ENCODE measurements around the gene ATP6V0A1. TPM values are rescaled to one million over a fixed set of nuclear protein-coding genes. Genes with fewer than 3 reads are reported as not detected.

ATP6V0A1 gene
- total and polyA plus RNA-seq, 4 donors: 31.5 to 94.6 (median 45.2) TPM

DNA sequence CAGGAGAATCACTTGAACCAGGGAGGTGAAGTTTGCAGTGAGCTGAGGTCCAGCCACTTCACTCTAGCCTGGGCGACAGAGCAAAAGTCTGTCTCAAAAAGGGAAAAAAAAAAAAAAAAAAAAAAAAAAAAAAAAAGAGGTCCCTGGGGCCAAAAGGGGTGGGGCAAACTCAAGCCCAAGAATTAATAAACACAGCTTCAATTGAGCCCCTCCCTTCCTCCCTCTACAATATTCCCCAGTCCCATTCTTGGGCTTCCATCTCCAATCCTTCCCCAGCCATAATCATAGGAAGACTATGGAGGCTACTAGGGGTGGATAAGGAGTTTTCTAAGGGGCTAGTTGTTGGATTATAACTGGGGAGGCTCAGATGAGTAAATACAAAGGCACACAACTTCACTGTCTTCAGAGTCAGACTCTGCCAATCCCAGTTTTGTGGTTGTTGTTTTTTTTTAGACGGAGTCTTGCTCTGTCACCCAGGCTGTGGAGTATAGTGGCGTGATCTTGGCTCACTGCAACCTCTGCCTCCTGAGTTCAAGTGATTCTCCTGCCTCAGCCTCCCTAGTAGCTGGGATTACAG, 45.1 kb upstream of the ATP6V0A1 start:
- Histone ChIP-seq H3K4me1 (ENCODE audit: control insufficient read depth in 4 of 4, insufficient read depth in 4 of 4, low read length in 3 of 4) (no peaks in the 10 kb centered on the region), H3K27ac (ENCODE audit: low read depth in 1 of 2, low read length in 2 of 2) (no peak overlapping the region), H3K27me3 (ENCODE audit: control insufficient read depth in 4 of 4, insufficient read depth in 4 of 4, low read length in 3 of 4) (no peaks in the 10 kb centered on the region), H3K9me3 (ENCODE audit: control insufficient read depth in 4 of 4, low read length in 3 of 4) (no peaks in the 10 kb centered on the region), H3K4me3 (ENCODE audit: low read depth in 1 of 3, low read length in 3 of 3) (no peak overlapping the region), H3K36me3 (ENCODE audit: control insufficient read depth in 4 of 4, insufficient read depth in 3 of 4, low read depth in 1 of 4, low read length in 3 of 4) (no peaks in the 10 kb centered on the region), H3K9ac (ENCODE audit: low read depth in 1 of 2, low read length in 2 of 2) (no peak overlapping the region)
- no peak for TF ChIP-seq RAD21 (IDR thresholded peaks at IDR 0.05)
- TF ChIP-seq, protein P1, sequence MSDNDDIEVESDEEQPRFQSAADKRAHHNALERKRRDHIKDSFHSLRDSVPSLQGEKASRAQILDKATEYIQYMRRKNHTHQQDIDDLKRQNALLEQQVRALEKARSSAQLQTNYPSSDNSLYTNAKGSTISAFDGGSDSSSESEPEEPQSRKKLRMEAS (IDR thresholded peaks at IDR 0.05): no peak
- no peak for TF ChIP-seq HNF4G (IDR thresholded peaks at IDR 0.05)
- TF ChIP-seq TAF1 (conservative IDR thresholded peaks at IDR 0.05): no peak
- TF ChIP-seq FOXA1 (IDR thresholded peaks at IDR 0.05): no peak
- TF ChIP-seq, protein P2, sequence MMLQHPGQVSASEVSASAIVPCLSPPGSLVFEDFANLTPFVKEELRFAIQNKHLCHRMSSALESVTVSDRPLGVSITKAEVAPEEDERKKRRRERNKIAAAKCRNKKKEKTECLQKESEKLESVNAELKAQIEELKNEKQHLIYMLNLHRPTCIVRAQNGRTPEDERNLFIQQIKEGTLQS (IDR thresholded peaks at IDR 0.05): no peak
- TF ChIP-seq, protein P3, sequence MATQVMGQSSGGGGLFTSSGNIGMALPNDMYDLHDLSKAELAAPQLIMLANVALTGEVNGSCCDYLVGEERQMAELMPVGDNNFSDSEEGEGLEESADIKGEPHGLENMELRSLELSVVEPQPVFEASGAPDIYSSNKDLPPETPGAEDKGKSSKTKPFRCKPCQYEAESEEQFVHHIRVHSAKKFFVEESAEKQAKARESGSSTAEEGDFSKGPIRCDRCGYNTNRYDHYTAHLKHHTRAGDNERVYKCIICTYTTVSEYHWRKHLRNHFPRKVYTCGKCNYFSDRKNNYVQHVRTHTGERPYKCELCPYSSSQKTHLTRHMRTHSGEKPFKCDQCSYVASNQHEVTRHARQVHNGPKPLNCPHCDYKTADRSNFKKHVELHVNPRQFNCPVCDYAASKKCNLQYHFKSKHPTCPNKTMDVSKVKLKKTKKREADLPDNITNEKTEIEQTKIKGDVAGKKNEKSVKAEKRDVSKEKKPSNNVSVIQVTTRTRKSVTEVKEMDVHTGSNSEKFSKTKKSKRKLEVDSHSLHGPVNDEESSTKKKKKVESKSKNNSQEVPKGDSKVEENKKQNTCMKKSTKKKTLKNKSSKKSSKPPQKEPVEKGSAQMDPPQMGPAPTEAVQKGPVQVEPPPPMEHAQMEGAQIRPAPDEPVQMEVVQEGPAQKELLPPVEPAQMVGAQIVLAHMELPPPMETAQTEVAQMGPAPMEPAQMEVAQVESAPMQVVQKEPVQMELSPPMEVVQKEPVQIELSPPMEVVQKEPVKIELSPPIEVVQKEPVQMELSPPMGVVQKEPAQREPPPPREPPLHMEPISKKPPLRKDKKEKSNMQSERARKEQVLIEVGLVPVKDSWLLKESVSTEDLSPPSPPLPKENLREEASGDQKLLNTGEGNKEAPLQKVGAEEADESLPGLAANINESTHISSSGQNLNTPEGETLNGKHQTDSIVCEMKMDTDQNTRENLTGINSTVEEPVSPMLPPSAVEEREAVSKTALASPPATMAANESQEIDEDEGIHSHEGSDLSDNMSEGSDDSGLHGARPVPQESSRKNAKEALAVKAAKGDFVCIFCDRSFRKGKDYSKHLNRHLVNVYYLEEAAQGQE (IDR thresholded peaks at IDR 0.05): no peak
- TF ChIP-seq FOXA2 (IDR thresholded peaks at IDR 0.05): no peak
- no peak for TF ChIP-seq SP1 (IDR thresholded peaks at IDR 0.05)
- no peak for TF ChIP-seq NR2F2 (IDR thresholded peaks at IDR 0.05)
- TF ChIP-seq YY1 (IDR thresholded peaks at IDR 0.05): no peak
- no peak for TF ChIP-seq GABPA (IDR thresholded peaks at IDR 0.05 in 1 of 2, conservative IDR thresholded peaks at IDR 0.05 in 1 of 2)
- TF ChIP-seq, protein P4, sequence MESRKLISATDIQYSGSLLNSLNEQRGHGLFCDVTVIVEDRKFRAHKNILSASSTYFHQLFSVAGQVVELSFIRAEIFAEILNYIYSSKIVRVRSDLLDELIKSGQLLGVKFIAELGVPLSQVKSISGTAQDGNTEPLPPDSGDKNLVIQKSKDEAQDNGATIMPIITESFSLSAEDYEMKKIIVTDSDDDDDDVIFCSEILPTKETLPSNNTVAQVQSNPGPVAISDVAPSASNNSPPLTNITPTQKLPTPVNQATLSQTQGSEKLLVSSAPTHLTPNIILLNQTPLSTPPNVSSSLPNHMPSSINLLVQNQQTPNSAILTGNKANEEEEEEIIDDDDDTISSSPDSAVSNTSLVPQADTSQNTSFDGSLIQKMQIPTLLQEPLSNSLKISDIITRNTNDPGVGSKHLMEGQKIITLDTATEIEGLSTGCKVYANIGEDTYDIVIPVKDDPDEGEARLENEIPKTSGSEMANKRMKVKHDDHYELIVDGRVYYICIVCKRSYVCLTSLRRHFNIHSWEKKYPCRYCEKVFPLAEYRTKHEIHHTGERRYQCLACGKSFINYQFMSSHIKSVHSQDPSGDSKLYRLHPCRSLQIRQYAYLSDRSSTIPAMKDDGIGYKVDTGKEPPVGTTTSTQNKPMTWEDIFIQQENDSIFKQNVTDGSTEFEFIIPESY (IDR thresholded peaks at IDR 0.05): no peak
- no peak for TF ChIP-seq RXRA (IDR thresholded peaks at IDR 0.05)
- TF ChIP-seq EGR1 (IDR thresholded peaks at IDR 0.05; ENCODE audit: low read depth in 2 of 2): no peak
- TF ChIP-seq, protein P5, sequence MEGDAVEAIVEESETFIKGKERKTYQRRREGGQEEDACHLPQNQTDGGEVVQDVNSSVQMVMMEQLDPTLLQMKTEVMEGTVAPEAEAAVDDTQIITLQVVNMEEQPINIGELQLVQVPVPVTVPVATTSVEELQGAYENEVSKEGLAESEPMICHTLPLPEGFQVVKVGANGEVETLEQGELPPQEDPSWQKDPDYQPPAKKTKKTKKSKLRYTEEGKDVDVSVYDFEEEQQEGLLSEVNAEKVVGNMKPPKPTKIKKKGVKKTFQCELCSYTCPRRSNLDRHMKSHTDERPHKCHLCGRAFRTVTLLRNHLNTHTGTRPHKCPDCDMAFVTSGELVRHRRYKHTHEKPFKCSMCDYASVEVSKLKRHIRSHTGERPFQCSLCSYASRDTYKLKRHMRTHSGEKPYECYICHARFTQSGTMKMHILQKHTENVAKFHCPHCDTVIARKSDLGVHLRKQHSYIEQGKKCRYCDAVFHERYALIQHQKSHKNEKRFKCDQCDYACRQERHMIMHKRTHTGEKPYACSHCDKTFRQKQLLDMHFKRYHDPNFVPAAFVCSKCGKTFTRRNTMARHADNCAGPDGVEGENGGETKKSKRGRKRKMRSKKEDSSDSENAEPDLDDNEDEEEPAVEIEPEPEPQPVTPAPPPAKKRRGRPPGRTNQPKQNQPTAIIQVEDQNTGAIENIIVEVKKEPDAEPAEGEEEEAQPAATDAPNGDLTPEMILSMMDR (IDR thresholded peaks at IDR 0.05; ENCODE audit: low read depth, low read length, missing input control): no peak
- no peak for TF ChIP-seq HNF4A (conservative IDR thresholded peaks at IDR 0.05)
- no peak for TF ChIP-seq JUND (IDR thresholded peaks at IDR 0.05)
- whole genome bisulfite sequencing: 85% methylated on average over 3 of the region's 3 CpGs
- no peak for DNase-seq (ENCODE audit: low spot score)
